Kidney tubule cell (primary cell): Measurements from ENCODE around the gene RNF182.
"Not testable (repeated sequence)": the region's sequence is repeated elsewhere in the genome, so short reads cannot be mapped to it uniquely, and the experiment has no call there.

Experiments used
- DNase-seq: peaks from one replicate; pipeline ENCODE4 v3.0.0-alpha.2; 2018; ENCODE audit warnings: low spot score

The RNF182 gene

DNA sequence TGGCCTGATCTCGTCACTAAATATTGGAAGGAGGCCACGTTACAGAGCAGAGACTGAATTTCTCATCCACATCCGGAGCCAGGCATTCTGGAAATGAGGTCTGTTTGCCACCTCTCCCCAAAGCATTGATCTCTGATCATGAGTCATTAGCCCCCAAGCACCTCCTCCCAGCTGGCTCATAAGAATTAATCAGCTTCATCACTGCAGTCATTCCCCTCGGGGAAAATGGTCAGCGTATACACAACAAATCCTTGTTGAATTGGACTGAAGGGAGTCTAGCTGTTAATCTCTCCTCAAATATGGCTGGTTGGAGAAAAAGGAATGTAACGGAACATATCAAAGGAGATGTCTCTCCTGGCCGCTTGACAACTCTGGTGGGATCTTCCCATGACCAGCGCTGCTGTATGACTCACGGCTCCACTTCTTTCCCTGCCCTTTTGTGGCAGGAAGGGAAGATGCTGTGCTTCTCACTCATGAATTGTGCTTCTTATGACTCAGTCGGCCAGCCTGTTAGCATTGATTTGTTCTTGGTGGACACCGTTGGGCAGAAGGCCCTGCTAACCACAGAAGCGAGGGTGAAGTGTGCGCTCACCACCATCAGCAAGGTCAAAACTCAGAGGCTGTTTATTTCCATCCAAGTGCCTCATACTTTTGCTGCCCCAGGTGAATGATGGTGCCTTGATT lies 76.7 kb downstream of the RNF182 start:
- DNase-seq = peak; percentile 94

DNA sequence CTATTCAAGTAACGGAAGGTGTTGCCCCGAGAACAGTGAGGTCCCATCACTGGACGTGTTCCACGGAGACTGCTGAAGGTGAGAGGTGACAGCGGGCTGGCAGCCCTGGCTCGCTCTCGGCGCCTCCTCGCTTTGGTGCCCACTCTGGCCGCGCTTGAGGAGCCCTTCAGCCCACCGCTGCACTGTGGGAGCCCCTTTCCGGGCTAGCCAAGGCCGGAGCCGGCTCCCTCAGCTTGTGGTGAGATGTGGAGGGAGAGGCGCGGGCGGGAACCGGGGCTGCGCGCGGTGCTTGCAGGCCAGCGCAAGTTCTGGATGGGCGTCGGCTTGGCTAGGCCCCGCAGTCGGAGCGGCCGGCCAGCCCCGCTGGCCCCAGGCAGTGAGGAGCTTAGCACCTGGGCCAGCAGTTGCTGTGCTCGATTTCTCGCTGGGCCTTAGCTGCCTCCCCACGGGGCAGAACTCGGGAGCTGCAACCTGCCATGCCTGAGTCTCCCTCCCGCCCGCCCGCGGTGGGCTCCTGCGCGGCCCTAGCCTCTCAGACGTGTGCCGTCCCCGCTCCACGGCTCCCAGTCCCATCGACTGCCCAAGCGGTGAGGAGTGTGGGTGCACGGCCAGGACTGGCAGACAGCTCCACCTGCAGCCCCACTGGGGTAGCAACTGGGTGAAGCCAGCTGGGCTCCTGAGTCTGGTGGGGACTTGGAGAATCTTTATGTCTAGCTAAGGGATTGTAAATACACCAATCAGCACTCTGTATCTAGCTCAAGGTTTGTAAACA lies 77.6 kb downstream of the RNF182 start:
- DNase-seq = no peak

DNA sequence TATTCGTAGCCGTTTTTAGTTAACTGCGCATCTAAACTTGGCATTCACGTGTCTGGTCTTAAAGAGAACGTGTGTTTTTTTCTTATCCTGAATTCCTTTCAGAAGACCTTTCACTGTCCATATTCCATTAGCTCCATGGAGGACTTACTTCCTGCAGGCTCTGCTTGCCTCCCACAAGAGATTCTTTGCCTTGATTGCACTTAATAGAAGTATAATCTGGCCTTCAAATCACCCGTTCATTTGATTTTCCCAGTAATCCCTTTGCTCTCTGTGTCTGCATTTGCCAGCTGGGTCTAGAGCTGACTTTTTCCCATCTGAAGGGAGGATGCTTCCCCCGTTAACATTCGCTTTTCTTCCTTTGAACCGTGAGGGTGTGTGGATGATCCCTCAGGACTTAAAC lies 79.5 kb downstream of the RNF182 start:
- DNase-seq = no peak

DNA sequence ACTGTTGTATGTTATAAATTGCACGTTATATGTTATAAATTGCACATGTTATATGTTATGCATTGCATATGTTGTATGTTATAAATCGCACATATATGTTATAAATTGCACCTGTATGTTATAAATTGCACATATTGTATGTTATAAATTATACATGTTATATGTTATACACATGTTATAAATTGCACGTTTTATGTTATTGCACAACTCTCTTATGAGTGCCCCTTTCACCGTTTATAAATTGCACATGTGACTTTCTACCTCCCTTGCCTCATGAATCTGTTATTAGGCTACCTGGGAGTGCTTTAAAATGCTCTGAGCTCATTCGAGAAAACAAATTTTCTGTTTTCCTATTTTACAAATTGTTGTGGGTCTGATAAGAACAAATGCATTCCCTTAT lies 84.1 kb downstream of the RNF182 start:
- DNase-seq = no peak

DNA sequence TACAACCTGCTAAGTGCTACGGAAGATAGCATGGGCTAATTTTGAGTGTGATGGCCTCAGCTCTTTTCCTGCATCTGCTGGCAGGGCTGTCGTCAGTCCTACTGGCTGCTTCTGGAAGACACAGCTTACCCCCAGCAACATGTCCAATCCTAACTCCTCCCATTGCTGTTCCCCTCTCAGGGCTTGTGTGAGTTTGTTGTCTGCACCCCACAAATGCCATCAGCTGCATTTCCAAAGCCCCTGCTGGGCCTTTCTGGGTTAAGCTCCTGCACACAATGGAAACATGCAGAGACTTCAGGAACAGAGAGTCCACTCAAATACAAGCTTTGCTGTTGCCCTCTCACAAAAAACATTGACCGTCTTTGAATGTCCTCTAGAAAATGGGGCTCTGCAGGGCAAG lies 84.7 kb downstream of the RNF182 start:
- DNase-seq = no peak

DNA sequence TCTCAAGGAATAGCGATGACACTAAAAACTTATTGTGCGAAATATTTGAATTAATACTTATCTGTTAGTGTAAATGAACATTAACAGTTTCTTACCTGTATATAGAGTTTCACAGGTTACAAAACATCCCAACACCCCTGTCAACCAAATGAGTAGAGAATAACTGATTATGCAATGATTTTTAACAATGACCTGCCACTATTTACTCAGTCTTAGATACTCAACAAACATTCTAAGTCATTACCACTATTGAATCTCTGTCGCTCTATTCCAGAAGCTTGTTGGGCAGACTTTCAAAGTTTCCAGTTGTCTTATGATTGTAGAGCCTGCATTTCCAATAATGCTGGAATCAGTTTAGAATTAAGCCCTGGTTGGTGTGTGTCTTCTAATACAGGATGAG lies 85.5 kb downstream of the RNF182 start:
- DNase-seq = no peak

DNA sequence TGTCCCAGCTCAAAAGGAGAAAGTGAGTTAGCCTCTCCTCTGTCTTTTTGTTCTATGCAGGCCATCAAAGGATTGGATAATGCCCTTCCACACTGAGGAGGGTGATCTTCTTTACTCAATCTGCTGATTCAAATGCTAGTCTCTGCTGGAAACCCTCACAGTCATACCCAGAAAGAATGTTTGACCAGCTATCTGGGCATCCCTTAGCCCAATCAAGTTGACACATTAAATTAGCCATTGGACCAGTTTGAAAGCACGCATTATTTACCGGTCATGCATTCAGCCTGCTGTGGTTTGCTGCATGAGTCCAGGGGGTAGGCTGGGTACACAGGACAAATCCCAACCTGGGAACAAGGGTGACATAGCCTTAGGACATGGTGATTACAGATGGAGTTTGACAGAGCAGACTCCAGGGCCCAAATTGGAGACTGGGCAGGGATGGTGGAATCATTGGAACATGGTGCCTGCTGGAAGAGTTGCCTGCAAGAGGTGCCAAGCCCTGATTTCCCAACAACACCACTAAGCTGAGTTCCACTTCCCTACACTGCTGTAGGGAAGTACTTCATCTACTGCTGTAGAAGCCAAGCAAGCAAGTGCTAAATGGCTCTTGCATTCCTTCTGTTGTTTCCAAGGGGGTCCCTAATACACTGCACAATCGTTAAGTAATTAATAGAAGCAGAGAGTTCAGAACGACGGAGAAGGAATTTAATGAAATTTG lies 87.7 kb downstream of the RNF182 start:
- no peak for DNase-seq

DNA sequence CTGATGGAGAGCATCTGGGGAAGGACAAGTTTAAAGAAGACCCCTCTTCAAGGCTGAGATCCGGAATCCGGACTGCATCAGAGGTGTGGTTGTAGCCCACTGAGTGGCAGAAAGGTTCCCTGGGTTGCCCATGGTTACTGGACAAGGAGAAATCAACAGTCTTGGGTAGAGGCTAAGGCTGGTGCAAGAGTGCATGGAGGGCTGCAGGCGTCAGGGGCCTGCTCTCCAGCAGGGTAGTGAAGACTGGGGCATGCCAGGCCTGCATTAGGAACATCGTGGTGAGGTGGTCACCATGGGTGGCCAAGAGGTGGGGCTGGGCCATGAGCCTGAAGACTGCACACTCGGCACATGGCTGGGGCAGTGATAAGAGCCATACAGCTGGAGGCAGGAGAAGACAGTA lies 91.2 kb downstream of the RNF182 start:
- no peak for DNase-seq

DNA sequence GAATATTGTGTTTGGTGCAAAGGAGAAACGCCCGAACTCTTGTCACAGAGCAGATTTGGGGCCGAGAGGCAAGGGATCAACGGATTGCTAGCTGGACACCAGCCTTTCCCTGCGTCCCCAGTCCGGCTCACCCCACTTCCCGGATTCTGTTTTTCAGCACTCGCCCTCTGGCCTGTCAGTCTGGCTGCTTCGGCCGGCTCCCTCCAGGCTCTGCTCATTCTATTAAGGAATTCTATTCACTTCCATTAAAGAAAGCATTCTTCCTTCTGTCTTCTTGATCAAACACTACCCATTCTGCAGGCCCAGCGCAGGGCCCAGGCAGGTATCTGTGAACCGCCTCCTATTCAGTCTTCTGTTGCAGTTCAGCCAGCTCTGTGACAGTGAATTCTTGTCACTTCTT lies 91.7 kb downstream of the RNF182 start:
- DNase-seq = no peak

DNA sequence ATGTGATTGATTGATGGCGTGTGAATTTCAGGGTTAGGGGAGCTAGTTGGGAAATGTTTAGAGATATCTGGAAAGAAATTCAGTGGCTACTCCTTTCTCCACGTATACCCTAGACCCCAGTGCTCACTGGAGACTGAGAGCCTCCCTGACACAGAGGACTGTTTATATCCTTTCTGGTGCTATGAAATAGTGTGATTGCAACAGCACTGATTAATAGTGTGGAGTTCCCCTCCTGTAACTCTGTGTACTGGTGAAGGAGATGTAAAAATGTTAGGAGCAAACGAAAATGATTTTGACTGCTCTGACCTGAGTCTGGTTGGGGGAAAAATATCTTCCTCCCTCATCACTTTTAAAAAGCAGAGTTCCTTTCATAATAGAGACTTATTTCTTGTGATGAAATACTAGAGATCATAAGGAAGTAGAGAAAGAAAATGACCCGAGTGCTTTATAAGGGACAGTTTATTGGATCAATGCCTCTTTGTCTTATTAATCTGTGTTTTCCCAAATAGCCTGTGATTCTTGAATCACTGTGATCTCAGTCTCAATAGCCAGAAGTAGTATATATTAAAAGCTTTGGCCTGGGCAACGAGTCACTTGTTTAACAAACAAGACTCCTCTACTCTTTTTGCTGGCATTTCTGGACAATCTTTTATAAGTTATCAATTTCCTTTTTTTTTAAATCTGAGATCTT lies 92.3 kb downstream of the RNF182 start:
- DNase-seq = peak; percentile 12

DNA sequence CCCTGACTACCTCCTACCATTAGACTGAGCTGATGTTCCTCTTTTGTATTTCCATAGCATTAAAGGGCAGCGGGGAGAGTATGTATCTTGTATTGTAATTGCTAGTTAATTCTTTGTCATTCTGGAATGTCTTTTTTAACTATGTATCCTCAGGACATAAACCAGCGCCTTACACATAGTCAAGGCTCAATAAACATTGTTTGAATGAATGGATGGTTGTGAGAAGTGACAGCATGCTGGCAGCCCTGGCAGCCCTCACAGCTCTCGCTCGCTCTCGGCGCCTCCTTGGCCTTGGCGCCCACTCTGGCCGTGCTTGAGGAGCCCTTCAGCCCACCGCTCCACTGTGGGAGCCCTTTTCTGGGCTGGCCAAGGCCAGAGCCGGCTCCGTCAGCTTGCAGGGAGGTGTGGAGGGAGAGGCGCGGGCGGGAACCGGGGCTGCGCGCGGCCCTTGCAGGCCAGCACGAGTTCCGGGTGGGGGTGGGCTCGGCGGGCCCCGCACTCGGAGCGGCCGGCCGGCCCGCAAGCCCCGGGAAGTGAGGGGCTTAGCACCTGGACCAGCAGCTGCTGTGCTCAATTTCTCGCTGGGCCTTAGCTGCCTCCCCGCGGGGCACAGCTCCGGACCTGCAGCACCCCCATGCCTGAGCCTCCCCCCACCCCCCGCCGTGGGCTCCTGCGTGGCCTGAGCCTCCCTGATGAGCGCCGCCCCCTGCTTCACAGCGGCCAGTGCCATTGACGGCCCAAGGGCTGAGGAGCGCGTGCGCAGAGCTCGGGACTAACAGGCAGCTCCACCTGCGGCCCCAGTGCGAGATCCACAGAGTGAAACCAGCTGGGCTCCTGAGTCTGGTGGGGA lies 93.1 kb downstream of the RNF182 start:
- no peak for DNase-seq

DNA sequence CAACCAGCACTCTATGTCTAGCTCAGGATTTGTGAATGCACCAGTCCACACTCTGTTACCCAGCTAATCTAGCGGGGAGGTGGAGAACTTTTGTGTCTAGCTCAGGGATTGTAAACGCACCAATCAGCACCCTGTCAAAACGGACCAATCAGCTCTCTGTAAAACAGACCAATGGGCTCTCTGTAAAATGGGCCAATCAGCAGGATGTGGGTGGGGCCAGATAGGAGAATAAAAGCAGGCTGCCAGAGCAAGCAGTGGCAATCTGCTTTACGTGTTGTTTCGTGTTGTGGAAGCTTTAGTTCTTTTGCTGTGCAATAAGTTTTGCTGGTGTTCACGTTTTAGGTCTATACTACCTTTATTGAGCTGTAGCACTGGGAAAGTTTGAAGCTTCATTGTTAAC lies 93.8 kb downstream of the RNF182 start:
- not testable (repeated sequence) for DNase-seq

DNA sequence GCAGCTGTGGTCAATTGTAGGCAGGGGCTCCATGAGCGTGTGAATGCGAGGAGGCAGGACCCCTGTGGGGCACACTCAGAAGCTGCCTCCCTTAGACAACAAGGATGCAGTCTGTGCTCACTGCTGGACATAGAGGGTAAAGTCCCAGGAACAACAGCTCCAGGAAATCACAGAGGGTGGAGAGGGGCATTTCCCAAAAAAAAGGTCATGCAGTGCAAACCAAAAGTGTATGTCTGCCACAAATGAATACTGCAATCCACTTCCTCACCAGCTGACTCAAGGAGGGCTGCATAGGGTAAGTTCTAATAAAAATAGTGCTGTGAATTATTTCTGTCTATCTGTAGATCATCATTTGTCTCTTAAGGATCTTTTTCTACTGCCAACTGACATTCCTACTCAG lies 95.8 kb downstream of the RNF182 start:
- no peak for DNase-seq

DNA sequence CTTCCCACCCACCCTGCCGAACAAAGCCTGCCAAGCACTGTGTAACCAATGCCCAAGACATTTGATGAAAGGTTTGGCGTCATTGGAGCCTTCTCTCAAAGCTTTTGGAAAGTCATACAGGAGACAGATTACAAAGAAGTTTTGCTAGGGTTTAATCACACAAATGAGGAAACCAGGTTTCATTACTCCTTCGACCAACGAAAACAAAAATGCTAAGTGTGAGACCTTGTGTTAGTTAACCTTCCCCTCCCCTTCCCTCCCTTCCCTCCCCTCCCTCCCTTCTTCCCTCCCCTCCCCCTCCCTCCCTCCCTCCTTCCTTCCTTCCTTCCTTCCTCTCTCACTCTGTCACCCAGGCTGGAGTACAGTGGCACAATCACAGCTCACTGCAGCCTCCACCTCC lies 96.7 kb downstream of the RNF182 start:
- DNase-seq = no peak

DNA sequence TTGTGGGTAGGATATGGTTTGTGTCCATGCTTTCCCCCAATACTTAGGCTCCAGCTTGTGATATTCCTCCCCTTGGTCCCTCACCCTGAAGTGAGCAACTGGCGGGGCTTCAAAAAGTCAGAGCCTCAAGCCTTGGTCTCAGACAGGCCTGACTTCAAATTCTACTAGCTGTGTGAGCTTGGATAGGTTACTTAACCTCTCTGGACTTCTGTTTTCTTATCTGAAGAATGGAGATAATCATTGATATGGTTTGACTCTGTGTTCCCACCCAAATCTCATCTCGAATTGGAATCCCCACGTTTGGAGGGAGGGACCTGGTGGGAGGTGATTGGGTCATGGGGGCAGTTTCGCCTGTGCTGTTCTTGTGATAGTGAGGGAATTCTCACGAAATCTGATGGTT lies 97.9 kb downstream of the RNF182 start:
- DNase-seq = no peak

DNA sequence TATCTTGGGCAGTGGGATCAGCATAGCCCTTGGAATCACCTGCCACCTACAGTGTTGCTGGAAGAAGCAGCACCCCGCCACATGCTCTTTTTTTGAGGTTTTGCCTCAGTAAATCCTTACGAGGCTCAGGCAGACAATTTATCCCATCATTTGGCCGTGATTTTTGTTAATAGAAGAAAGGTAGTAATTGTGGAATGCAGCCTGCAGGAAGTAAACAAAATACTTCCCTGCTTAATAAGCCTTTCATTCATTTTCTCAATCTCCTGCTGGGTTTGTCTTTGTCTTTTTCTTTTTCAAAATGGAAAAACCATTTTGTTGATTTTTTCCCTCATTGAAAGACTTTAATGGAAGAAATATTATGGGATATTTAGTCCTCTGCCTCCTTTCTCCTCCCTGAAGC lies 99.1 kb downstream of the RNF182 start:
- DNase-seq = peak; percentile 23

DNA sequence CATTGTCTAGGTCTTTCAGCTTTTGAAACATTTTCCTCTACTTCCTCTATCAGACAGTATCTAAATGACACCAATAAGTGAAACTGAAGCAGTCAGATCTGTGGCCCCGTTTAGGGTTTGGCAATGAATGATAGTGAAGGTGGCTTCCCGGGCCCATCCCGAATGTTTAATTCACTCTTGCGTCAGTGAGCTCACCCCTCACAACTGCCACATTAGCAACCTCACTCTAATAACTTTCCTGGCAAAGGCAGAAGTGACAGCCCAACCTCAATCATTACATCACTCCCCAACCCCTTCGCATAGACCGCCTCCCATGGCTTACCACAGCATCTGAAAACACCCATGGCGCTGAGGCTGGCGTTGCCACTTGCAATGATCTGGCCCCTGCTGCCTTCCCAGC lies 100.4 kb downstream of the RNF182 start:
- DNase-seq = no peak

DNA sequence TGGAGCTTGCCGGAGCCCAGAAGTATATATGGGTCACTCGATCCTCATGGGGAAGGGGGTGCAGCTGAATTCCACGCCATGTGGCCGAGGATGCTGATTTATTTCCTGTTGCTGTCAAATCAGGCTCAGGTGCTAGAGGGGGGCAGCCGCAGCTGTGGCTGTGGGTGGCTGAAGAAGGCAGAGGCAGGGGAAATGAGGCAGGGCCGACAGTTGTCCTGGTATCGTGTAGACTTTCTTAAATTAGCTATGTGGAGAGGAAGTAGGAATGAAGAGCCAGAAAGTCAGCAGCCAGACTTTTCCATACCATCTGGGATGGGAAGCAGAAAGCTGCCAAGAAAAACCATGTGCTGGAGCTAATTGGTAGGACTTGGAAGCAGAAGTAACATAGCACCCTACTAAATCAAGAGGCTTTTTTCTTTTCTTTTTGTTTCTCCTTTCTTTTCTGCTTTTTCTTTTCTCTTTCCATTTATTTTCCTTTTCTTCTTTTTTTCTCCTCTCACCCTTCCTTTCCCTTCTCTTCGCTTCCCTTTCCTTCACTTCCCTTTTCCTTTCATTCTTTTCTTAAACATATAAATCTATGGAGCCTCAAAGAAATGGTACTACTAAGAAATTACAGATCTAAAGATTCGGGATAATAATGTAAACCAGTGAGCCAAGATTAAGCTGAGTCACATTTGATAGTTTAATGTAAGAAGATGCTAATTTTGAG lies 102.2 kb downstream of the RNF182 start:
- no peak for DNase-seq

DNA sequence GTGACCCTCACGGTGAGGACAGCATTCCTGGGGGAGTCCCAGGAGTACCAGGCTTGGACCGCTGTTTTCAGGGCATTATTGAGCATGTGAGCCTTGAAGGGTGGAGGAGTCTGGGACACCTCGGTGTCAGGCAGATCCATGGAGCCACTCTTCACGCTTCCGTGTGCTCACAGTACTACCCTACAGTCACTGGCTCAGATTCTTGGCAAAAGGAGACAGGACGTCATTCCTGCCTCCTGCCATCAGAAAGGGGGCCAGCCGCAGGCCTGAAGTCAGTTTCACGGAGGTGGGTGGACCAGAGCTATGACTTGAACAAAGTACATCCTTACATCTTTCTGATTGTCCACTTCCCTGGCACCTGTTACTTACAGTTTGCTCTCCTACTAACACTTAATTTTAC lies 103.9 kb downstream of the RNF182 start:
- DNase-seq = no peak

DNA sequence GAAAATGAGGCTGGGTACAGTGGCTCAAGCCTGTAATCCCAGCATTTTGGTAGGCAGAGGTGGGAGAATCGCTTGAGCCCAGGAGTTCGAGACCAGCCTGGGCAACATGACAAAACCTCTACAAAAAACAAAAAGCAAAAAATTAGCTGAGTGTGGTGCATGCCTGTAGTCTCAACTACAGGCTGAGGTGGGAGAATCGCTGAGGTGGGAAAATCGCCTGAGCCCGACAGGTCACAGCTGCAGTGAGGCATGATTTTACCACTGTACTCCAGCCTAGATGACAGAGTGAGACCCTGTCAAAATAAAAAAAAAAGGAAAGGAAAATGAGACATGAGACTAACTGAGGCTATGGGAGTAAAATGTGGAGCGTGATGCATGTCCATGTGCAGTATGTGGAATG lies 104.9 kb downstream of the RNF182 start:
- no peak for DNase-seq
